Activated T-cell treated with anti-CD3 and anti-CD28 coated beads, Interleukin-2, amount 50 U/mL, for 1 hour (primary cell): ENCODE results near the gene KCTD17.

Source experiments
- DNase-seq: peaks from one replicate; pipeline ENCODE4 v3.0.0-alpha.2; 2020

Gene KCTD17

DNA sequence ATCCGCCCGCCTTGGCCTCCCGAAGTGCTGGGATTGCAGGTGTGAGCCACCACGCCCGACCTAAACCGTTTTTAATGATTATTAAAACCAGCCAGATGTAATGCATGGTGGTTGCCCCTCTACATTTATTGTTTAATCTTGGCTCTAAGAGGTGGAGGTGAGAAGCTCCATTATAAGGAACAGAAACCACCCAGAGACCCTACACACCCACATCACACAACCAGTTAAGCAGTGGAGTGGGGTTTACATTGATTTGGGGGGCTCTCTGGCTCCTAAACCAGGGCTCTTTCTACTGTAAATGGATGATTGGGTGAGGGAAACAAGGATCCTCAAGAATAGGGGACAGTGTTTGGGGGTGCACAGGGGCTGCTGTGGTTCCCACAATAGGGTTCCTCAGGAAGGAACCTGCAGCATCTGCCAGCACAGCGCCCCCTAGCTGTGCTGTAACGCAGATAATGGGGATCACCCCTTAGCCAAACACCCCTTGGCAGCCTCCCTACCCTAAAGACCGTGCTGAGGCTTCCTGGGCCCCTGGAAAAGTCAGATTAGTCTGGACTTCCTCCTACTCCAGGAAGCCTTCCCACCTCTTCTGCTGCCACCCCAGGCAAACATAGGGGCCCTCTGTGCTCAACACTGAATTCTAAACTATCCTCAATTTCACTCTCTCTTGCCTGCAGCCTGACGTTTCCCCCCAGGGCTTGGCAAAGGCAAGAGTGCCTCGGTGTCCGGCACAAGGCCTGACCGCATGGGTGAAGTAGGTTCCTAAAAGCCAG, 29.6 kb upstream of the KCTD17 start:
- peak; percentile 63 for DNase-seq

DNA sequence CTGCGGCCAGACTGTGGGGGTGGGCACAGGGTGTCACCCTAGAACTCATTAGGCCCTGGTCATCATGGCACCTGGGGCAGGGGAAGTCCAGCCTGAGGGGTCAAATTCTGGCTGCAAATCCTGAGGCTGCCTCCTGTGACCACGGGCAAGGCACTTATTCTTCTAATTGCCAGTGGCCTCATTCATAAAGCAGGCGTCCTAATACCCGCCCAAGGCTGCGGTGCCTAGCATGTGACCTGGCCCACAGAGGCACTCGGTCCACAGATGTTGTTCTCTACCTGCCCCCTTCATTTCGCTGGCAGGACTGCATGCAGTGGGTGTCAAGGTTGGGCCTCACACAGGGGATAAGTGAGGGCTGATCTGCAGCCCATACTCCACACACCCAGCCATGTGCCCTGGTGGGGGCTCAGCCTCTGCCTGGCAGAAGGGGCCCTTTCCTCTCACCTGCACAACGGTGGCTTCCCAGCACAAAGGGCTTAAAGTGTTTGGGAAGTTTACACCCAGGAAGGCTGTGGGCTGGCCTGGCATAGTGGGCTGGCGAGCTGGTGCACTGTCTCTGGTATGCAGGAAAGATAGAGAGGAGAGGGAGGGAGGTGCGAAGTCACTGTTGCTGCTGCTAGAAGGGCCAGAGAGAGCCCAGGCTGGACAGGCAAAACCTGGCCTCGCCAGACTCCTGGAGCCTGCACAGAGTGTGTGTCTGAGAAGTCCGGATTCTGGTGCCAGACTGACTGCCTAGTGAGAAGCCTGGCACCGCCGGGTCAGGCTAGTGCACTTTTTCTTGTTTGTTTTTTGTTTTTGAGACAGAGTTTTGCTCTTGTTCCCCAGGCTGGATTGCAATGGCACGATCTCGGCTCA, 28.8 kb upstream of the KCTD17 start:
- DNase-seq, result no peak

DNA sequence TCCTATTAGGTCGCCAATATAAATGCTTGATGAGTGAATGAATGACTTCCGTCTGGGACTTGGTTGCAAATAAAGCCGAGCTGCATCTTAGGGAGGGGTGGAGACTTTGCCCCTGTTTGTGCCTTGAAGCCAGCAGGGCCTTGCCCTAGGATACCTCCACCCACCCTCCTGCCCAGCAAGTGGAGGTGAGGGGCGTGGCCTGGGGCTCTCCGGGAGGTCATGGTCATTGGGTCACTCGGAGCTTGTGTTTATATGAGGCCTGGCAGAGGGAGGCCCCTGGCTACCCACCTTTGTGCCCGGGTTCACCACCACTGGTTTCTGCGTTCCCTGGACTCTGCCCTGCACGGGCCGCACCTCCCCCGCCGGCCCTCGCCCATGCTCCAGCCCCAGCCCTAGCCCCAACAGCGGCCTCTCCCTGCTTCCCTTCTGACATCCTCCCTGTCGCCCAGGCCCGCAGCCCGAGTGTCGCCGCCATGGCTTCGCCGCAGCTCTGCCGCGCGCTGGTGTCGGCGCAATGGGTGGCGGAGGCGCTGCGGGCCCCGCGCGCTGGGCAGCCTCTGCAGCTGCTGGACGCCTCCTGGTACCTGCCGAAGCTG, 27.7 kb upstream of the KCTD17 start:
- DNase-seq, result no peak

DNA sequence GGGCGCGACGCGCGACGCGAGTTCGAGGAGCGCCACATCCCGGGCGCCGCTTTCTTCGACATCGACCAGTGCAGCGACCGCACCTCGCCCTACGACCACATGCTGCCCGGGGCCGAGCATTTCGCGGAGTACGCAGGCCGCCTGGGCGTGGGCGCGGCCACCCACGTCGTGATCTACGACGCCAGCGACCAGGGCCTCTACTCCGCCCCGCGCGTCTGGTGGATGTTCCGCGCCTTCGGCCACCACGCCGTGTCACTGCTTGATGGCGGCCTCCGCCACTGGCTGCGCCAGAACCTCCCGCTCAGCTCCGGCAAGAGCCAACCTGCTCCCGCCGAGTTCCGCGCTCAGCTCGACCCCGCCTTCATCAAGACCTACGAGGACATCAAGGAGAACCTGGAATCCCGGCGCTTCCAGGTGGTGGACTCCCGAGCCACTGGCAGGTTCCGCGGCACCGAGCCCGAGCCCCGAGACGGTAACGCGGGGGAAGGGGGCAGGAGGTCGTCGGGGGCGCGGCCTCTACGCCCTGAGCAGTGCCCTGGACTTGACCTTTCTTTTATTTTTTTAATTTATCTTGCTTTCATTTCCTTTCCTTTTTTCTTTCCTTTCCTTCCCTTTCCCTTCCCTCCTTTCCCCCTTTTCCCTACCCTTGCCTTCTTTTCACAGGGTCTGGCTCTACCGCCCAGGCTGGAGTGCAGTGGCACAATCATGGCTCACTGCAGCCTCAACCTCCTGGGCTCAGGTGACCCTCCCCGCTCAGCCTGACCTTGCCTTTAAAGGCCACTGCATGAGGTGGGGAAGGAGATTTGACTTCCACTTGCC, 27.0 kb upstream of the KCTD17 start:
- no peak for DNase-seq

DNA sequence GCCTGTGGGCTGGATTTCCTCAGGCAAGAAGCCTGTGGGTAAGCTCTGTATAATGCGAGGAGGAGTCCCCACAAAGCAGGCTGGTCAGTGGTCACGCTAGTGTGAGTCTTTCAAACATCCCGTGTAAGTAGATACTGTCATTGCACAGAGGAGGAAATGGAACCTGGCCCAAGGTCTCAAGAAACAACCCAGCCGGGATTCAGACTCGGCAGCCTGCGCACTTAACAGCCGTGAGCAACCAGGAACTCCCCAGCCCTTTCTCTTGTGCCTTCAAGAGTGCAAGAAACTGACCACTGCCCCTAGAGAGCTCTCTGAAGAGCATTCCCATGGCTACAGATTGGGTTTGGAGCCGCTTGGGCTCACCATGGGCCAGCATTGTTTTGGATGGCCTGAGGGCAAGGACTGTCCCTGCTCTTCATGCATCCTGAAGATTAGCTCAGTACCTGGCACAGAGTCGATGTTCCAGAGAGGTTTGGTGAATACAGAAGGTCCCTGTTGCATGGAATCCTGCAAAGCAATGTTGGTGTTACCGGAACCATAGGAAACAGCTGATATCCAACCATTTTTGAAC, 26.0 kb upstream of the KCTD17 start:
- DNase-seq, result no peak

DNA sequence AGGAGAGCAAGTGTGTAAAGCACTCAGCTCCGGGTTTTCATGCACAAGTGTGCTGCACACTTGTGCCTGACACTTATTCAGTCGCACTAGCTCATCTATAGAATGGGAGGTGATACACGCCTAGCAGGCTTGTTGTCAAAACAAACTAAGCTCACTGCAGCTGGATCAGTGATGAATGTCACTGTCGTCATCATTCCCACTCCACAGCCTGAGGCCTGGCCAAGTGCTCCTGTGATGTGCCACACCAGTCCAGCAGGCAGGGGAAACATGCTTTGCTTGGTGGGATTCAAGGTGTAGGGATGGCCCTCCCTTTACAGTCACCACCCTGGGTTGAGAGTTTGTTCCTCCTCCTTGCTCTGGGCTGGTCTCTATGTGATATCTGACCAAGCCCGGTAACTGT, 25.2 kb upstream of the KCTD17 start:
- no peak for DNase-seq

DNA sequence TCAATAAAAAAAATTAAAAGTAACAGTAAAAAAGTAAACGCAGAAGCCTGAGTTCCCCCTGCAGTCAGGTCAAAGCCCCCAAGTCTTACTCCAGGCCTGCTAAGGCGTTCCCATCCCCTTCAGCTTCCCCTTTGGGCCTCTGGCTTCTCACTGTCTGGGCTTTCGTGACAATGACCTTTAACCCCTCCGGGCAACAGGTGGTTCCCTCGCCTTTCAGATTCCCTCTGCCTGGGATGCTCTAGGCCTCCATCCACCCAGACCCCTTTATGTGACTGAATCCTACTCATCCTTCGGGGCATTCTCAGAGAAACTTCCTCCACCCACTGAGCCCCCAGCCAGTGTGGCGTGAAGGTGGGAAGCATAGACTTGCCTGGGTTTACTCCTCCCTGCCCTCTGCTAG, 24.0 kb upstream of the KCTD17 start:
- DNase-seq, result no peak

DNA sequence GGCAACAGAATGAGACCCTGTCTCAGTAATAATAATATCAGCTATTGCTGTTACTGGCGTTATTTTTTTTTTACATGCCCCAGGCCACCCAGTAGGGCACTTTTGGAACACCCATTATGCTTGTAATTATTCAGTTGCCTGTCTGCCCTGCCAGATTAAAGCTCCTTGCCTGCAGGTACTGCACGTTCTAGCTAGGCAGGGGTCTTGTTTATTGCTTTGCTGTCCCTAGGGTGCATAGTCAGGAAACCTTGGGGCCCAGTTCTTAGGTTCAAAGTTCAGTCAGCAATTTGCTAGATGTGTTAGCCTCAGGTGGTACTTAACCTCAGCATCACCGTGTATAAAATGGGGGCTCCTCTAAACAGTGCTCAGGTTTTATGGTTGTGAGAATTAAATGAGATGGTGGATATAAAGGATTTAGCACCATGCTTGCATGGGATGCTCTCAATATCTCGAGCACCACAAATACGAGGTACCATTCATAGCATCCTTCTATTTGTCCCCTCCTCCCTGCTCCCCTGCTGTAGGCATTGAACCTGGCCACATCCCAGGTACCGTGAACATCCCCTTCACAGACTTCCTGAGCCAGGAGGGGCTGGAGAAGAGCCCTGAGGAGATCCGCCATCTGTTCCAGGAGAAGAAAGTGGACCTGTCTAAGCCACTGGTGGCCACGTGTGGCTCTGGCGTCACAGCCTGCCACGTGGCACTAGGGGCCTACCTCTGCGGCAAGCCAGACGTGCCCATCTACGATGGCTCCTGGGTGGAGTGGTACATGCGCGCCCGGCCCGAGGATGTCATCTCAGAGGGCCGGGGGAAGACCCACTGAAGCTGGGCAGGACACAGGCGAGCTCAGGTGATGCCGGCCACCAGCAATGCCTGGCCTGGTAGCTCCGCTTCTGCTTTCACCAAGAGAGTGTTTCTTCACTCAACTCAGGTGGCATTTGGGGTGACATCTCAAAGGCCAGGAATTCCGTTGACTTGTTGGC, 22.6 kb upstream of the KCTD17 start:
- DNase-seq, result no peak

DNA sequence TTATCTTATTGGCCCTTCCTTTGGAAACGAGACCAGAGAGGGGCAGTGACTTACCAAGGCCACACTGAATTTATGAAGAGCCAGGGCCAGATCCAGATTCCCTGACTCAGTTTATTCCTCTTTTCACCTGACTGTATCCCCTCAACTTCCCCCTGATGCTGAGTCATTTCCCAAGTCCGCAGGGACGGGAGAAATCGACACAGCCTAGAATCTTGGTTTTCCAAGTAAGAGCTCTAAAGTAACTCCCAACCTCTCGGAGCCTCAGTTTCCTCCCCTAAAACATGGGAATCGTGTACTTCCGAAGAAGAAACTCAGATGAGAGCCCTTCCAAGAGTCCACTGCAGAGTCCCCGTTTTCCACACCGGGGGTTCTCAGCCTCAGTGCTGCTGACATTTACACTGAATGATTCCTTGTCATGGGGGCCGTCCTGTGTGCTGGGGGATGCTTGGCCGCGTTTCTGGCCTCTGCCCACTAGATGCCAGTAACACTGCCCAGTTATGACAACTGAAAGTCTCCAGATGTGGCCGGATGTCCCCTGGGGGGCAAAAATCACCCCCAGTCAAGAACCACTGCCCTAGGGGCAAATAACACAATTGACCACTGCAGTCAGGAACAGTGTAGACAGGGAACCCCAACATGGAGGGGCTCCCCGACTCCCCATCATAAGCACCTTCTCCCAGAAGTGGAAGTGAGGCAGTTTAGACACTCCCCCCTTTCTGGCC, 20.8 kb upstream of the KCTD17 start:
- DNase-seq, result no peak

DNA sequence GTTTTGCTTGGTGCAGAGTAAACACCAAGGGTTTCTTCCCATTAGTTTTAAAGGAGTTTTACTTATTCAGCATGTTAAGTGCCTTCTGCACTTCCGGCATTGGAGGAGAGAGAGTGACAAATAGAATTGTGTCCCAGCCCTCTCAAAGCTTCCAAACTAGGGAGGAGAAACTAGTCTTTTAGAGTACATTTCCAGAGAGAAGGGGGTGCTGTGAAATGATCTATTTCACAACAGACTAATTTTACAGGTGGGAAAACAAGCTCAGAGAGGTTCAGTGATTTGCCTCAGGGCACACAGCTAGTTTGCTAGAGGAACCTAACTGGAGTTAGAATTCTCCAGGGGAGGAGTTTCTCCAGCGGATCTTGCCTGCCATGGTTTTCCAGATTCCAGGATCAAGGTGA, 19.4 kb upstream of the KCTD17 start:
- DNase-seq, result no peak

DNA sequence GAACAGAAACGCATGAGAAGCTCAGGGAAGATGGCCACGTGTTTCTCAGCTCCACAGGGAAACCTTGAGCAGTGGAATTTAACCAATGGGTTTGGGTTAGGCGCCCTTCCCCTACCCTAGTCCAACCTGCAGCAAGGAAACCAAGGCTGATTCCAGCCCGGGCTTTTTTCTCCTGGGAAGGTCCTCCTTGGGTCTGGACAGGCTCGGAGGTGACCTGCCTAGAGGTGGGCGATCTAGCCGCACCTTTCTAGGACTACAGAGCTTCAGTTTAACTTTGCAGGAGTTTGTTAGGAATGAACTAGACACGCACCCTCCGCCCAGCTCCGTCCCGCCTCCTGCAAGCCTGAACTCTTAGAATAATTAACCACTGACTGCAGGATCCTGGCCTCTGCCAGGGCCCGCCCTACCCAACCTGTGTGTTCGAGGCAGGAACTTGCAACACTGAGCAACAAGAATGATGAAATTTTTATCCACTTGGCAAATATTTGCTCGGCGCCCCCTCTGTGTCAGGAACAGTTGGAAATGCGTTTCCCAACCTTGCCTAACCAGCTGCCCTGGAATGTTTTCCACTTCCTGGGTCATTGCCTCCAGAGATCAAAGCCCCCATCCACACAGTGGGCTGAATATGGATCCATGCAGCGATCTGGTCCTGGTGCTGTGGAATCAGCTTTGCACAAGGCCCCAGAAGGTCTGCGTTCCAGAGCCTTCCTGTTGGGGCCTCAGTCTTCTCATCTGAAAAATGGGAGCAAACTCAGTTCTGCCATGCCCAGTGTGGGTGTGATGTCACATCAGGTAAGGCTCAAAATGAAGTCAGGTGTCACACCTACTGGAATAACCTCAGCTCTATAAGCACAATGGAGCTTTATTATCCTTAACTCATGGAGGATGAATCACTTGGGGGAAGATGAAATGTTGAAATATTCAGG, 18.7 kb upstream of the KCTD17 start:
- DNase-seq, result no peak

DNA sequence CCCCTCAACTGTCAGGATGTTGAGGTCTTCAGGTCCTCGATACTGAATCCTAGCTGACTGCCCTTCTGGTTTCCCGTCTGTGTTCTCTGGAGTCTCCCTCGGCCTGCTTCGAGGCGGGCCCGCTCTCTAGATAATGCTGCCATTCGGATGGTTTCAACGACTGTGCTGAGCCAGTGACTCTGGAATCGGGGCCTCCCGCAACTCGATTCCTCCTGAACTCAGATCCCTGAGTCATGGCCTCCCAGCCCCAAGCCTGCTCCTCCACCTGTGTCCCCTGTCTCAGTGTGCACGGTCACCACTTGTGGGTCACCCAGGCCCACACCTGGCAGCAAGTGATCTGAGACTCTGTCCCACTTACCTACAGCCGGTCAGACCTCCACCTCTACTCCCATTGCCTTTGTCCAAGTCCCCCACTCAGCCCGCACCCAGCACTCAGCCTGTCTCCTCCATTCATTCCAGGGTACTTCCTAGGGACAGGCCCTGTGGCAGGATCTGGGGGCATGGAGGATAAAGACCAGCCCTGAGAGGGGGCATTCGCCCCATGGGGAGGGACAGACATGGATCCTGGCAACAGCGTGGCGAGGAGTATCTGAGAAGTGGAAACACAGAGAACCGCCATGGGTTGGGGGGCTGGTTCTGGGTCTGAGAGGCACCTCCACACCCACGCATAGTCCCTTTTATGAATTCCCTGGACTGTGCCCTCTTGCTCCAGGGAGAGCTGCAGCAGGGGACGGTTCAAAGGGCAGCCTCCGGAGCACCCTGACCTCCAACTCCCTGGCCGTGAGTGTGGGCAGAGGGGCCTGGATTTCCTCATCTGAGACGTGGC, 17.7 kb upstream of the KCTD17 start:
- no peak for DNase-seq

DNA sequence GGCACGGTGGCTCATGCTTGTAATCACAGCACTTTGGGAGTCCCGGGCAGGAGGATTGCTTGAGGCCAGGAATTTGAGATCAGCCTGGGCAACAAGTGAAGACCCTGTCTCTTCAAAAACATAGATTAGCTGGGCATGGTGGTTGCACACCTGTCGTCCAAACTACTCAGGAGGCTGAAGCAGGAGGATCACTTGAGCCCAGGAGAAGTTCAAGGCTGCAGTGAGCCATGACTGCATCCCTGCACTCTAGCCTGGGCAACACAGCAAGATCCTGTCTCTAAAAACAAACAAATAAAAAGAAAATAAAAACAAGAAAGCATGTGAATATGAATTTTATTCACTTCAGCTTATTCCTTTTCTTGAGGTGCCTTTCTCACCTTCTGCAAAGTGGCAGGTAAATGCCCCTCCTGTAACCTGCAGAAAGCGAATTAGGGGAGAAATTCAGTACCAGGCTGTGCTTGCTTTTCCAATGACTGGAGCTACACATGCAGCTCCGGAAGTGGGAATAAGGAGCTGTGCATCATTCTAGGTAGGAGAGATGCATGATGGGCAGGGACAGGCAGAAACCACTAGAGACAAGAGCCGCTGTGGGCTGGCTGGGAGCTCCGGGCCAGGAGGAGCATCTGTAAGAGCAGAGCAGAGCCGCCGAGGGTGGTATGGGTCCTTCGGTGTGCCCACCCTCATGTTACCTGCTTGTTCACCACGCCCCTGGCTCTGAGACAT, 14.7 kb upstream of the KCTD17 start:
- no peak for DNase-seq

DNA sequence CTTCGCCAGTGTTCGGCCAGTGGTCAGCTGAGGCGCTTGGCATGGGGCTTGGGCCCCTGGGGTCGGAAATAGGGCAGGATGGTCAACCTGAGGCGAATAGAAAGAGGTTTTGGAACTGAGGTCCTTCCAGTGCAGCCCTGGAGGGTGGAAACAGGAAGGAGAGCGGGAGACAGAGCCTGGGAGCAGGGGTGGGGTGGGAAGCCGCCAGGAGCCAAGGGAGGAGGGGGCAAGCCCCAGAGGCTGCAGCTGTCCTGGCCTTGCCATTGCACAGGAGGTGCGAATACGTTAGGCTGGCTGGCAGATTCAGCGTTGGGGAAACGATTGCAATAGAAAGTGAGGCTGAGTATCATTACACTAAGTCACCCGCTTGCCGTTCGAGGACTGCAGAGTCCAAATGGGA, 13.9 kb upstream of the KCTD17 start:
- no peak for DNase-seq

DNA sequence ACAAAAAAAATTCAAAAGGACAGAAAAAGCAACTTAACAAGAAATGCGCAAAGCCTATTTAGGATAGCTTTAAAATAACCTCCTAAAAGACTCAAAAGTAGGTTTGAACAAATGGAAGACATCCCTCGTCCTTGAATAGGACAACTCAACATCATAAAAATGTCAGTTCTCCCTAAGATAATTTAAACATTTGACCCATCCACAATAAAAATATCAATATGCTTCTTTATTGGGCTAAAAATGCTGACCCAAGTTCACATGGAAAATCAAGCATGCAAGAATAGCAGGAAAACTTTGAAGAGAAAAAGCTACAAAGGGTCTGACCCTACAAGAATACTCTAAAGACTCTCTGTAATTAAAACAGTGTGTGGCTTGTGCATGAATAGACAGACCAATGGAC, 12.1 kb upstream of the KCTD17 start:
- DNase-seq, result no peak

DNA sequence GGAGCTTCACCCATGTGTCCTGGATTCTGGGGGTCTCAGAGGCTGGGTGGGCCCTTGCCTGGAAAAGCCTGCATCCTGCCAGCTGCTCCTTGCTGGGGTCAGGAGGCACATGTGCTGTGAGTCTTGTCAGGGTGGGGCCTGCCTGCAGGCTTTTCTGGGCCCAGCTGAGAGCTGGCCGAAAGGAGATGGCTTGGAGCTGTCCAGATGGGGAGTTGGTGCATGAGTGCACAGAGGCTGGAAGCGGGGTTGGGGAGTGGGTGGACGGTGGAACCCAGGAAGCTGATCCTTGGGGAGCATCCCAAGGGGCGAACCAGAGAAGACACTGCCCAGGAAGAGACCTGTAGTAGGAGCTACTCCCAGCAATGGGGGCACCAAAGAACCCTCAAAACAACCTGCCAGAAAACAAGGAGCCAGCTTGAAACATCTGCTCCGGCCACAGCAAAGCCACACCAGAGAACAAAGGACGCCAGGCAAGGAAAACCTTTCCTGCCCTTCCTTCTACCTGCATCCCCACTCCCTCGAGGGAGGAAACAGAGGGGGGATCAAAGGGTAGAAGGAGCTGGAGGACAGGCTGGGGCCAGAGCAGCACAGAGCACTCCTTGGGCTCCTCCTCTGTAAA, 8.2 kb upstream of the KCTD17 start:
- DNase-seq, result no peak

DNA sequence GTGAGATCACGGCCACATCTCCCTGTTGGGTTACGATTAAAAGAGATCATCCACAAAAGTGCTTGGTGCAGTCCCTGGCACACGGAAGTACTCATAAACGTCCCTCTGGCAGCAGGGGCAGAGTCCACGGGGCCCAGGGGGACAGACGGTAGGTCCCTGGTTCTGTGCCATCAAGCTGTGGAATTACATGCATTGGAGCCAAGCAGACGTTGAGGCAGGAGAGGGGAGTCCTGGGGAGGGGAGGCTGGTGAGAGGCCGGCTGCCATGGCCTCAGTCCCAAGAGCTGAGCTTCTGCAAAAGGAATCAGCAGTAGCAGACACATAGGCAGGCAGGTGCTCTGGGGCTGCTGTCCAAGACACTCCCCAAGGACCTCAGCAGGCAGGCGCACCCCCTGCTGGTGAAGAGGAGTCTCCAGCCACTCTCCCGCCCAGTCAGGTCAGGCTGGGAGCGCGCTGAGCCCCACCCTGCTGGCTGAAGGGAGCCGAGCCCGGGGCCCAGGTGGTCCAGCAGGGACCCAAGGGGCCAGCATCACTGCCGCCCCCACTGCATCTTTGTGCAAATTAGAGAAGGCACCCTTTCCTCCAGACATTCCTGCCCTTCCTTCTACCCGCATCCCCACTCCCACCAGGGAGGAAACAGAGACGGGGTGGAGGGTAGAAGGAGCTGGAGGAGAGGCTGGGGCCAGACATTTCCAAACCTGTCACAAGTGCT, 7.6 kb upstream of the KCTD17 start:
- DNase-seq, result no peak
